C1 segment of cervical spinal cord (tissue), 14 donors: ENCODE results near the gene PRPF40B.
"Not testable (repeated sequence)": the region's sequence is repeated elsewhere in the genome, so short reads cannot be mapped to it uniquely, and the experiment has no call there.

Experiments
- DNase-seq, 14 donors: peaks; one replicate each; lab custom pipeline; 2025; lab: John Stamatoyannopoulos, UW

Gene PRPF40B

DNA sequence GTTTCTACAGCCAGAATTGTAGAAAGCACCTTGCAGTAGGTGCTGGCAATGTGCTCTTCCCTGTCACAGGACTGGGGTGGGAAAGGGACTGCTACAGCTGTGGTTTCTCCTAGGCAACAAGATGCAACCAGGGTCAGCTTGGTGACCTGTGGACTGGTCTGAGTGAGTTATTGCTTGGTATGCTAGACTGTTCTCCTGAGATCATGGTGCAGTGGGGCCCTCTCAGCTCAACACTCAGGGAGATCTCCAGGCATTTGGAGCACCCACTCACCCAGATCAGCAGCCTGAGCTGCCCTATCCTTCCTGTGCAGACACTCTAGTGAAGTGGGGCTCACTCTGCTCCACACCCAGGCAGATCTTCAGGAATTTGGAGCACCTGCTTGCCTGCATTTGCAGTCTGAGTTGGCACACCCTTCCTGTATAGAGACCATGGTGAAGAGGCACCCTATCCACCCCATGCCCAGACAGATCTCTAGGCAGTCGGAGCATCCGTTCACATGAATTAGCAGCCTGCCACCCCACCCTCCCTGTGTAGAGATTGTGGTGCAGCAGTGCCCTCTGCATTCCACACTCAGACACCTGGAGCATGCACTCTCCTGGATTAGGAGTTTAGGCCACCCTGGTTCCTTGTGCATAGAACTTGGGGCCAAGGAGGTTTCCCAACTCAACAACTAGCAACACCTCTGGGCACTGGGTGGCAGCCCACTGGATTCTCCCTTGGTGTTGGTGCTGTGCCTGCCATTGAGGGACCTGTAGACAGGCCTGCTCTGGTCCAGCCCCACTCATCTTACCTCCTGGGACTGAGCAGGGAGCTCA, 14.1 kb upstream of the PRPF40B start:
- DNase-seq, result no peak

DNA sequence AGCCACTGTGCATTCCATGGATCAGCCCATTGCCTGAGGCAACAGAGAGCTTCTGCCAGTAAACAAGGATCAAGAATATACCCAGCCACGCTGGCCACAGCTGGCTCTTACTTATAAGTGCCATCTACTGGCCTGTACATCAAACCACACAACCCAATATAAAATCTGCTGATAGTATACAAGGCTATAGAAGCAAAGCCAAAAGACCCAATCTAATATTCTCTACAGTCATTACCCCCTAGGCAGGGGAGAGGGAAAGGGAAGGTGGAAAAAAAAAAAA, 13.5 kb upstream of the PRPF40B start:
- no peak for DNase-seq

DNA sequence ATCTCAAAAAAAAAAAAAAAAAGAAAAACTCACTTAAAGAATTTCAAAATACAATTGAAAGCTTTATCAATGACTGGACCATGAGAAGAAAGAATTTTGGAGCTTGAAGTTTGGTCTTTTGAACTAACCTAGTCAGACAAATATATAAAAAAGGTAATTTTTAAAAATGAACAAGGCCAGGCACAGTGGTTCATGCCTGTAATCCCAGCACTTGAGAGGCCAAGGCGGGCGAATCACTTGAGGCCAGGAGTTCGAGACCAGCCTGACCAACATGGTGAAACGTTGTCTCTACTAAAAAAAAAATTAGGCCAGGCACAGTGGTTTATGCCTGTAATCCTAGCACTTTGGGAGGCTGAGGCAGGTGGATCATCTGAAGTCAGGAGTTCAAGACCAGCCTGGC, 12.6 kb upstream of the PRPF40B start:
- DNase-seq, result not testable (repeated sequence)

DNA sequence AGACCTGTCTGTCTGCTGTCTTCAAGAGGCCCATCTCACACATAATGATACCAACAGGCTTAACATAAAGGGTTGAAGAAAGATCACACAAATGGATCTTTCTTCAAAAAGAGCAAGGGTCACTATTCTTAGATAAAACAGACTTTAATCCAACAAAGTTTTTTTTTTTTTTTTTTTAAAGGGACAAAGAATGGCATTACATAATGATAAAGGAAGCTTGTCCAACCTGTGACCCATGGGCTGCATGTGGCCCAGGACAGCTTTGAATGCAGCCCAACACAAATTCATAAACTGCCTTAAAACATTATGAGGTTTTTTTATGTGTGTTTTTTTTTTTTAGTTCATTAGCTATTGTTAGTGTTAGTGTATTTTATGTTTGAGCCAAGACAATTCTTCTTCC, 11.2 kb upstream of the PRPF40B start:
- DNase-seq, result no peak

DNA sequence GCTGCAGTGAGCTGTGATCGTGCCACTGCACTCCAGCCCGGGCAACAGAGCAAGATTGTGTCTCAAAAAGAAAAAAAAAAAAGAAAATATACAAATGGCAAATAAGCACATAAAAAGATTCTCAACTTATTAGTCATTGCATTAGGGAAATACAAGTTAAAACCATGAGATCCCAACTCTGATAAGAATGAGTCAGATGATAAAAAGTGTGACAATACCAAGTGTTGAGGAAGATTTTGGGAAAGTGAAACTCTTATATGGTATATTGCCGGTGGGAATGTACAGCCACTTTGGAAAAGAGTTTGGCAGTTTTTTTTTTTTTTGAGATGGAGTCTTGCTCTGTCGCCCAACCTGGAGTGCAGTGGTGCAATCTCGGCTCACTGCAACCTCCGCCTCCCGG, 7.6 kb upstream of the PRPF40B start:
- no peak for DNase-seq

DNA sequence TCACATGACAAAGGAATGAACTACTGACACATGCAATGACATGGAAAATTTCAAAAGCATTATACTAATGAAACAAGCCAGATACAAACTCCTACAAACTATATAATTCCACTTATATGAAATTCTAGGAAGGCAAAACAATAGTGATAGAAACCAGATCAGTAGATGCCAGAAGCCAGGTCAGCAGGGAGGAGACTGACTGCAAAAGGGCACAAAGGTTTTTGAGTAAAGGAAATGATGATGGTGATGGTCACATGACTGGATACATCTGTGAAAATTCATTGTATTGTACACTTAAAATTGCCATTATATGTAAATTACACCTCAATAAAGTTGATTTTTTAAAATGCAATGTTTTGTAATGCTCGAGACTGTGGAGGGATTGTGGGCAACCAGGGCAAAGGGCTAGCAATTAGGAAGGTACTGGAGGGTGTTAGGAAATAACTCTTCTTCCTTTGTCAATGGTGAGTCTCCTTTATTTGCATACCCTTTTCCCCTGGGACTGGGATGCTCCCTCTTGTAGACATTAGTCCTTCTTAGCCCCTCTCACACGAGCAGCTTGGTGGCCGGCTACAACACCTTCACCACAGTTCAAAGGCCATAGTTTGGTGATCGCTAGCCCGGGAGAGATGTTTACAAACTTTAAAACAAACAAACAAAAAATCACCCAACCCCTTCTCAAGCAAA, 6.7 kb upstream of the PRPF40B start:
- no peak for DNase-seq

DNA sequence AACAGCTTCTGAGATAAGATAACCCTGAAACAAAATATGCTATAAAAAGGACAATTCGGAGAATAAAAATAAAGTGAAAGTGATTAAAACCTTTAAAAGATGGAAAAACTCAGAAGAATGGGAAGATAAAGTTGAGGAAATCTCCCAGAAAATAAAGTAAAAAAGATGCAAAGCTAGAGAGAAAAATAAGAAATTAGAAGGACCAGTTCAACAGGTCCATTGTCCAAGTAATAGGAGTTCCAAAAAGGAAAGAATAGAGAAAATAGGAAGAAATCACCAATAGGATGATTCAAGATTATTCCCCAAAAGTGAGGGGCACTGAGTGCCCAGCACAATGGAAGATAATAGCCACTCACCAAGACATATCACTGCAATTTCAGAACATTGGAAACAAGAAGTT, 4.8 kb upstream of the PRPF40B start:
- no peak for DNase-seq

DNA sequence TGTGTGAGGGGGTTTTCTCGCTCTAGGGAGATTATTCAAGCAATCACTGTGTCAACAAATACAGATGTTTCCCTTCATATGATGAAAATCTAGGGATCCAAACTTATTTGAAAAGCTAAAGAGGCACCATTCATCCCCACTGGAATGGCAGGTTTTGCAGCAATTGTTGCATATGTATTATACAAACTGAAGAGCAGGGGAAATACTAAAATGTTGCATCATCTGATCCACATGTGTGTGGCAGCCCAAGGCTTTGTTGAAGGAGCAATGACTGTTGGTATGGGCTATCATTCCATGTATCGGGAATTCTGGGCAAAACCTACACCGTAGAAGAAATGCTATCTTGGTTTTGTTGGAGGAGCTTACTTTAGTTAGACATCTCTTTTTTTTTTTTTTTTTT, 4.1 kb upstream of the PRPF40B start:
- no peak for DNase-seq

DNA sequence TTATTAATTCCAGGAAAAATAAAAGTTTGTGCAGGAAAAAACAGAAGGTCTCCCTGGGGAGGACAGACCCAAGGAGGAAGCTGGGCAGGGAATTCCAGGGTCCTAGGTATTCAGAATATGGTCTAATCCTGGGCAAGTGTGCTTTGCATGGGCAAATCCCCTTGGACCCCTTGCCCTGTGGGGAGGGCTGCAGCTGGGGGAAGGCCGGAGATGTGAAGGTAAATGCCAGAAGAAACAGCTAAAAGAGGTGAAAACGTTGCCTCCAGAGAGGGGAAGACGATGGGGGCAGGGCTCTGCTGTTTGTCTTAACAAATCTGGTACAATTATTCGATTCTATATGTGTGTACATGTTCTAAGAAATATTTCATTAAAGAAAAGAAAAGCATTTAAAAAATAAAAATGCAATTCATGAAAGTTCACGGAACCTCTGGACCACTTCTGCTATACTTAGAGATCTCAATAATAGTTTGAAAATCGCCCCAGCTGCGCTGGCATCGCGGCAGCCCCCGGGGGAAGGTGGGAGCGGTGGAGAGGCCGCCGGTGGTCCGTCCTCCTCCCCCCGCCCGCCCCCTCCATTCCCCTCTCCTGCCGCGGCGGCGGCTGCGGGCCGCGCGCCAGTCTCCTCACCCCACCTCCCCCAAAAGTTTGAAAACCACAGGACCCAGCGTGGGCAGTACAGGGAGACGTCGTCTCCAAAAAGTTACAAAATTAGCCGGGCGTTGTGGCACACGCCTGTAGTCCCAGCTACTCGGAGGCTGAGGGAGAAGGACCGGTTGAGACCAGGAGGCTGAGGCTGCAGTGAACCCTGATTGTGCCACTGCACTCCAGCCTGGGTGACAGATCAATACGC, 1.5 kb upstream of the PRPF40B start:
- no peak for DNase-seq

DNA sequence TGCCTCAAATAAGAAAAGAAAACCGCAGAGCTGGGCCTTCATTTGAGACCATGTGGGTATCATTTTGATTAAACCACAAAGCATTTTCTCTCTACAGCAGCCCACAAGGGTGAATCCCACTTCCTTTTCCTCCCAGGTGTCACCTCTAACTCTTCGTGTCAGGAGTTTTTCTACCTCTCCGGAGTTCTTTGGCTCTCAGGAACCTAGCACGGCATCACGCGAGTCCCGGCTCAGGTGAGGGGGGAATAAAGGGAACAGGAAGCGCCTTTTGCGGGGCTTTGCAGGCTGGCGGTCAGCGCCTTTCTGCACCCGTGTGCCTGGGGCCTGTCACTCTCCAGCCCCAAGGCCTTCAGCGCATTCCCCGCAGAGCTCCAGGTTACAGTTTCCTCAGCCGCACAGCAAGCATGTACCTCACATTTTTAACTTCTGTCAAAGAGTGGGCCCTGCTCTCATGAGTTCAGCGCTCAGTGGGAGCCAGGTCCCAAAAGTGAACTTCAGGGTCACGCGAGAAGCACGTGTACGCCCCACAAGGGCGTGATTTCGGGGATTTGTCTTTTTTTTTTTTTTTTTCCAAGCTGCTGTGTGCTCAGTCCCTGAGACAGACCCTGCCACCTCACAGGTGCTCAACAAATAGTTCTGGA, 740 bp upstream of the PRPF40B start:
- peak in 4 of 14 donors; percentile 8 to 61 (median 38) for DNase-seq

DNA sequence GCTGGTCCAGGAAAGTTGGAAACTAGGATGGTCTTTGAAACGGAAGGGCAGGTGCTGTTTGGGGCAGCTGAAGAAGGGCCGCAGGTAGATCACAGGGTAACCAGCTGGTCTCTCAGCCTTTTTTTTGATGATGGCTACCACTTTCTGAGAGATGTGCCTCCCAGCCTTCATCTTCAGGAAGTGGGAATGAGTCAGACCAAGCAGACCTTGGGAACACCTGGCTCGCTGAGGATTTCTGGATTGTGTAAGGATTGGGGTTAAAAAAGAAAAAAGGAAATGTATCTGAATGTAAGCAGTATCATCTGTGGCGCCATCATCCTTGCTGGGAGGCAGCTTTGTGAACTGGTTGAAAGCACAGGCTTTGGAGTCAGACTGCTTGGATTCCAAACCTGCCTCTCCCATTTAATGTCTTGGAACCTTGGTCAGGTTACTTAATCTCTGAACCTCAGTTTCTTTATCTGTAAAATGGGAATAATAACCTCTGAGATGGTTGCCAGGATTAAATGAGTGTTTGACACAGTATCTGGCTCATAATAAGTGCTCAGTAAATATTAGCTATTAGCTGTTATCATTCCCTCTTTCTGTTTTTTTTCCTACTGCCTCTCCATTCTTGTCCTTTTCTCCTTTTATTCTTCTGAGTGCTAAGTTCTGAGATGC, 1.7 kb downstream of the PRPF40B start:
- no peak for DNase-seq

DNA sequence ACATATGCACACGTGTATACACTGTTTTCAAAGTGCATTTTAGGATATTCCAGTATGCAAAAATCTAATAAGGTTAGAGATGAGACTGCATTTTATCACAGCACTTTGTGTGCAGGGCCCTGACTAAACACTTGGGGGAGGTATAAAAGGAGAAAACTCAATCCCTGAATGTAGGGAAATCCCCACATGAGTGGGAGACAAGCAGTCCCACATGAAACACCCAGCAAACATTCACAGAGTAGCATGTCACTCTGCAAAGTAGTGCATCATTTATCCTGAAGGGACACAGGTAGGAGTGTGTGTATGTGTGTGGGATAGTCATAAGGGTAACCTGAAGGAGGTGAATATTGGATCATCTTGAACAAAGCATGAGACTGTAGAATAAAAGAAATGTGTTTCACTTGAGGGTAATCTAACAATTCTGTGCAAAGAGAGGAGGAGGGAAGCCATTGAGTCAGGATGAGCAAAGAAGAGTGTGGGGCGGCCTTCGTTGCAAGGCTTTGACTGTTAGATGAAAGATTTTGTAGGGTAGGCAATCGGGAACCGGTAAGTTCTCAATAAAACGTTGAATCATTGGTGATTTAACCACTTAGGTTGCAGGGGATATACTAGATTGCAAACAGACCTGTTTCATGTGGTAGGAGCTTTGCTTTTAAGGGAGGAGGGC, 2.9 kb downstream of the PRPF40B start:
- DNase-seq, result no peak

DNA sequence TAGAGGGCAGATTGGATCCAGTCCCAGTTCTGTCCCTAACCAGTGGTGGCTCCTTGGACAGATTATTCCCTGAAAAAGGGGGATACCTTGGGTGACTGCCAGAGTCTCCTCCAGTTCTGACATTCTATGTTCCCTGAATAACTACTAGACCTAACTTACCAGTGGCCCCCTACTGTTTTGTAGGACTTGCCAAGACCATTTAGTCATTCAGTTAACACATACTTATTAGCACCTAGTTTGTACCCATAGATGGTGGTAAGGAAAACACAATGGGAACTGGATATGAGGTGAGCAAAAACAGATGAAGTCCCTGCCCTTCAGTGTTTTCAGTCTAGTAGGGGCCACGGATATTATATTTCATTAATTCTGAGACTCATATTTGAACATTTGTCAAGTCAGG, 3.5 kb downstream of the PRPF40B start:
- no peak for DNase-seq

DNA sequence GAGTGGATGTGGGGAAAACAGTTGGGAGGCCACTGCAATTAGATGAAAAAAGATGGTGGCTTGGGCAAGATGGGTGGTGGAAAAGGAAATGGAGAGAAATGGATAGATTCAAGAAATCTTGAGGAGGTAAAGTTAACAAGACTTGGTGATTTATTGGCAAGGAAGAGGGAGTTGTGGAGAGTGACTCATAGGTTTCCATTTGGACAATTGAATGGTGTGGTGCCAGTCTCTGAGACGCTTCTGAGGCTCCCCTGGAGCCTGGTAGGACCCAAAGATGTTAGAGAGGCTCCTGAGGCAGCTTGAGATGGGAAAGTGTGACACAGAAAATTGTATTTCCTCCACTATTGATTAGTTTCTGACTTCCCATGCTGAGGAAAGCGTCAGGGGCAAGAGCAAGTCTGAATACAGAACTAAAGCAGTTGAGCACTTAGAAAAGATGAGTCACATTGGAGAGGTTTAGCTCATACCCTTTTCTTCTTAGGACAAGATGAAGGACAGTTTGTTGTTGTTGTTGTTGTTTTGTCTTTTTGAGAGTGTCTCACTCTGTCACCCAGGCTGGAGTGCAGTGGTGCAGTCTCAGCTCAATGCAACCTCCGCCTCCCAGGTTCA, 4.5 kb downstream of the PRPF40B start:
- DNase-seq, result no peak

DNA sequence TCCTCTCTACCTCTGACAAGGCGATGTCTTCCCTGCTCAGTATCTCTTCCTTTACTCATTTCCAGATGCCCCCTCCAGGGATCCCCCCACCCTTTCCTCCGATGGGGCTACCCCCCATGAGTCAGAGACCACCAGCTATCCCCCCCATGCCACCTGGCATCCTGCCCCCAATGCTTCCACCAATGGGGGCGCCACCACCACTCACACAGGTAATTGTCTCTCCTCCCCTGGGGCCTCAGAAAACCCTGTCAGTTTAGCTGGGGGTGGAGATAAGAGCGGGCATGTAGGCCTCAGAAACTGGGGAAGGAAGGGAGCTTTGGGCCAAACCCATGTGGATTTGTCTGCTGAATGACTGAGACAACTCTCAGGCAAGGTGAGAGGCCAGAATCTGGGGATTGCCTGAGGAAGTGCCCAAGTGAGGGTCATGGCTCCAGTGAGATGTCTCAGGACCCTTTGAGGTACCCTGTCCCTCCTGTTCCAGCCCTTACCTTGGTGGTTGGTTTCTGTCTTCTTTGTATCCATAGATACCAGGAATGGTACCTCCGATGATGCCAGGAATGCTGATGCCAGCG, 8.1 kb downstream of the PRPF40B start:
- DNase-seq, result no peak

DNA sequence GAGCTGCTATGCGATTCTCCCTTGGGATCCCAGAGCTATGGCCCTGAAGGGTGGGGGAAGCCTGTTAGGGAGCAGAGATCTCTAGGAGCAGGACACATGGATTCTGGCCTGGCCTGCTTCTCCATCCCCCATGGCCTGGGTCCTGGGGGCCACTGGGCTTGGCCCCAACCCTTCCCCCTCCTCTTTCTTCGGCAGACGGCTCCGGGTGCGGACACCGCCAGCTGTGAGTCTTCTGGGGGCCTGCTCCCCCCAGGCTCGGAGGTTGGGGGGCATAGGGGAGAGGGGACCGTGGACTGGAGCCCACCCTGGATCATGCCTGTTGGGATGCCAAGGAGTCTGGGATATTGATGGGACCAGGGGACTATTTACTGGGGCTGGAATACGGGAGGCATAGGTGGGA, 9.0 kb downstream of the PRPF40B start:
- DNase-seq, result no peak

DNA sequence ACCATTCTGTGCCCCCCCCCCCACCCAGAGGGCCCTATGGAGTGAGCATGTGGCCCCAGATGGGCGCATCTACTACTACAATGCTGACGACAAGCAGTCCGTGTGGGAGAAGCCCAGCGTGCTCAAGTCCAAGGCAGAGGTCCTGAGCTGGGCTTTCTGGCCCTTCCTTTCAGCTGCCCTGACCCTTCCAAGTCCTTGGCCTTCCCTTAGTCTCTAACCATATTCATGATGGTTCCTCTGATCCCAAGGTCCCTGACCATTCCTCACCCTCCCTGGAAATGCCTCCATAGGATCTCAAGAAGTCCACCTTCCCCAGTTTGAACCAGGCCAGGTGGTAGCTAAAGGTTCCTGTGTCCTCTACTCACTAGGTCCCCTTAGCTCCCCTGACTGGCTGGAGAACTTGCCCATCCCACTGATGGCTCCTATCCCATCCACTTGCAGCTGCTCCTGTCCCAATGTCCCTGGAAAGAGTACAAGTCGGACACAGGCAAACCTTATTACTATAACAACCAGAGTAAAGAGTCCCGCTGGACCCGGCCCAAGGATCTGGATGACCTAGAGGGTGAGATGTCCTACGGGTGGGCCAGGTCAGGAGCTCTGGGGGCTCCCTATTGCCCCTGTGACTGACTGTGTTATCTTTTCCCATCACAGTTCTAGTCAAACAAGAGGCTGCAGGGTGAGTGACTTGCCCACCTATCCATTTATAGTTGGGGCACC, 9.8 kb downstream of the PRPF40B start:
- DNase-seq, result no peak

DNA sequence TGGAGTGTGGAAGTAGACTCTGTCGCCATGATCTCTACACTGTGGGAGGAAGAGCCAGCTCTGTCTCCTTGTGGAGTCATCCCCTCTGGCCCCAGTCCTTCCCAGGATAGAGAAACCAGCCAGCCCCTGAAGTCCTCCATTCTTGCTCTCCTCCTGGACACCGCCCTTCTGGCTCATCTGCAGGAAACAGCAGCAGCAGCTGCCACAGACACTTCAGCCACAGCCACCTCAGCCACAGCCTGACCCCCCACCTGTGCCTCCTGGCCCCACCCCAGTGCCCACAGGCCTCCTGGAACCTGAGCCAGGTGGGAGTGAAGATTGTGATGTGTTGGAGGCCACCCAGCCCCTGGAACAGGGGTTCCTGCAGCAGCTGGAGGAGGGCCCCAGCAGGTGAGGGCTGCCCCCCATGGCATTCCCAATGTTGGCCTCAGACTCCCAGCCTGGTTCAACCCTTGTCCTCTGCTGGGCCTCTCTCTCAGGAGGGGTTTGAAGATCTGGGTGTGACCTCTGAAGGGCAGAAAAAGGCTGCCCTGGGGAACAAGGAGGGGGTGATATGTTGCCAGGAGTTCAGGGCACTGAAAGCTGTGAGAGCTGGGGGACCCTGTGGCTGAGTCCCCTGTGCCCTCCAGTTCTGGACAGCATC, 10.5 kb downstream of the PRPF40B start:
- no peak for DNase-seq

DNA sequence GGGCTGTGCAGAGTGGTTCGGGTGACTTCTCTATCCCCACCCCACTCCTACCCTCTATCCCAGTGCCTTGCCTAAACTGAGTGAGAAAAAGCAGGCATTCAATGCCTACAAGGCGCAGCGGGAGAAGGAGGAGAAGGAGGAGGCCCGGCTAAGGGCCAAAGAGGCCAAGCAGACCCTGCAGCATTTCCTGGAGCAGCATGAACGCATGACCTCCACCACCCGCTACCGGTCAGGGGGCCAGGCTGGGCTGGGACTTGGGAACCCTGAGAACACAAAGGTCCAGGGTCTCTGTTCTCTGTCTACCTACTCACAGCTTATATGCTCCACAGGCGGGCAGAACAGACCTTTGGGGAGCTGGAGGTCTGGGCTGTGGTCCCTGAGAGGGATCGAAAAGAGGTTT, 11.7 kb downstream of the PRPF40B start:
- DNase-seq, result no peak
